ENCODE data around the gene STIMATE. TPM values are rescaled to one million over a fixed set of nuclear protein-coding genes. Genes with fewer than 3 reads are reported as not detected.

The STIMATE gene
- total RNA-seq, 2 experiments from 2014 or later, result 18.1 to 19.0 TPM

DNA sequence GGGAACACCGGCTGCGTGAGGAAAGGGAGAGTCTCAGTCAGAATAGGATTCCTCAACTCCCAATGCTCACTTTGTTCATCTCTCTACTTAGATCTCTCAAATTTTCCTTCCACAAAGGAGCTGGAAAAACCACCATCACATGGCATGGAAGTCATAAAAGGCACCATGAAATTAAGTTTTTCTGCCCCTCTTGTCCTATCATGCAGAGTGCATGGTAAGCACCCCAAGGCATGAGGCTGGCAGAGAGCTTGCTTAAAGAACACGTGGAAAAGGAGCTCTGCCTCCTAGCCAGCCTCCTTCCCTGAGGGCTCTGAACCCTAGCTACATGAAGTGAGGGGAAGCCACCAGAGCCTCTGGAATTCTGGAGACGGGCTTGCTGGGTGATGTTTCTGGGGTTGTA lies 17.8 kb downstream of the STIMATE start:
- Histone ChIP-seq H4K20me1 (ENCODE audit: insufficient read depth, low read length) (no peaks in the 10 kb centered on the region), H3K4me2 (ENCODE audit: low read length) (no peak overlapping the region)
- TF ChIP-seq EZH2phosphoT487 (IDR thresholded peaks at IDR 0.05; ENCODE audit: borderline replicate concordance, low read depth, low read length), result no peak
- TF ChIP-seq CTCF (conservative IDR thresholded peaks at IDR 0.05; ENCODE audit: low read length), result no peak

DNA sequence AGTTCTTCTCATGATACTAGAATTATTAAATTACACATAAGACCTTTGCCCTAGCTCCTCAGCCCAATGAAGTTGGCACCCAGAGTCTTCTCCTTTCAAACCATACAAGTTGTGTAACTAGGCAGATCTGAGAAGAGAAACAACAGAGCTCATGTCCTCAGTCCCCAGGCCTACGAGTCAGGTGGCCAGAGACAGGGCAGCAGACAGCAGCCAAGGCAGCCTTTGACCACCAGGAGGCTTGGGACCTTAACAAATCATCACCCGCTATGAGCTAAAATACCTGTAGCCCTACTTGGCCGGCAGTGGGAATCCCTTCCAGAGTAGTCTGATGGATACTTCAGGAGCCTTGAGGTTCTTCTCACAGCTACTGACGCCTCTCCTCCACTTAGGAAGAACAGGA lies 18.3 kb downstream of the STIMATE start:
- Histone ChIP-seq H4K20me1 (ENCODE audit: insufficient read depth, low read length) (no peaks in the 10 kb centered on the region), H3K27ac (ENCODE audit: low read depth, low read length, poor library complexity, severe bottlenecking) (no peak overlapping the region), H3K79me2 (ENCODE audit: insufficient read depth, low read depth, low read length) (no peaks in the 10 kb centered on the region), H3K36me3 (ENCODE audit: insufficient read depth, low read length) (no peaks in the 10 kb centered on the region), H3K9me2 (ENCODE audit: insufficient read depth, low read length) (no peaks in the 10 kb centered on the region), H2AFZ (ENCODE audit: low read length) (no peak overlapping the region), H3K9me3 (ENCODE audit: low read length) (no peaks in the 10 kb centered on the region), H3K4me1 (ENCODE audit: insufficient read depth, low read length, poor library complexity, severe bottlenecking) (peaks cover 5% of the 10 kb centered on the region), H3K4me3 (ENCODE audit: low read depth, low read length, poor library complexity, severe bottlenecking) (no peak overlapping the region), H3K4me2 (ENCODE audit: low read length) (no peak overlapping the region)
- BruUV-seq (replicated peaks), result no TSS peak
- no peak for TF ChIP-seq CTCF (conservative IDR thresholded peaks at IDR 0.05; ENCODE audit: low read length)
- intact Hi-C loops (cut with micrococcal nuclease; ENCODE audit: unreplicated experiment), result no loop called here
- no peak for DNase-seq (ENCODE audit: low spot score)
- ChIA-PET POLR2A (interaction anchor here (0.8 to 1.1 kb wide), 2 partner anchors 18 to 24 kb away, joined by 3 to 4 read pairs; partner anchors contain the start of gene STIMATE), CTCF (ENCODE audit: unreplicated experiment) (no interaction called here)

More for the DNA sequence above, 17.8 kb downstream of the STIMATE start:
- Histone ChIP-seq H3K79me2 (ENCODE audit: insufficient read depth, low read depth, low read length) (no peaks in the 10 kb centered on the region), H3K9me2 (ENCODE audit: insufficient read depth, low read length) (no peaks in the 10 kb centered on the region), H3K4me1 (ENCODE audit: insufficient read depth, low read length, poor library complexity, severe bottlenecking) (peaks cover 5% of the 10 kb centered on the region), H3K4me3 (ENCODE audit: low read depth, low read length, poor library complexity, severe bottlenecking) (no peak overlapping the region), H3K36me3 (ENCODE audit: insufficient read depth, low read length) (peaks cover 2% of the 10 kb centered on the region), H2AFZ (ENCODE audit: low read length) (no peak overlapping the region), H3K9me3 (ENCODE audit: low read length) (no peaks in the 10 kb centered on the region; the same call in 1 of the 2 replicates), H3K27ac (ENCODE audit: low read depth, low read length, poor library complexity, severe bottlenecking) (no peak overlapping the region)
- ChIA-PET CTCF (ENCODE audit: unreplicated experiment) (no interaction called here), POLR2A (interaction anchor here (0.8 kb wide), 1 partner anchor 24 kb away, joined by 3 read pairs; no protein-coding TSS in a partner anchor)
- intact Hi-C loops (cut with micrococcal nuclease; ENCODE audit: unreplicated experiment), result no loop called here
- no TSS peak for BruUV-seq (replicated peaks)
- DNase-seq (ENCODE audit: low spot score), result no peak

- no peak for TF ChIP-seq CTCF (conservative IDR thresholded peaks at IDR 0.05; ENCODE audit: low read length)
- TF ChIP-seq EZH2phosphoT487 (IDR thresholded peaks at IDR 0.05; ENCODE audit: borderline replicate concordance, low read depth, low read length), result no peak
- POLR2A ChIA-PET, result interaction anchor here (0.6 to 1.1 kb wide), 2 partner anchors 15 to 16 kb away, joined by 3 read pairs; no protein-coding TSS in a partner anchor
- intact Hi-C loops (cut with micrococcal nuclease; ENCODE audit: unreplicated experiment), result no loop called here
- peaks cover 4% of the 10 kb centered on the region for H3K4me1 ChIP-seq (ENCODE audit: insufficient read depth, low read length, poor library complexity, severe bottlenecking)
- H3K9me2 ChIP-seq (ENCODE audit: insufficient read depth, low read length), result no peaks in the 10 kb centered on the region
- no peak for DNase-seq (ENCODE audit: low spot score)
- H3K4me2 ChIP-seq (ENCODE audit: low read length), result no peak overlapping the region
- no peaks in the 10 kb centered on the region for H3K9me3 ChIP-seq (ENCODE audit: low read length)
- H4K20me1 ChIP-seq (ENCODE audit: insufficient read depth, low read length), result no peaks in the 10 kb centered on the region
- BruUV-seq (replicated peaks), result no TSS peak
- H3K79me2 ChIP-seq (ENCODE audit: insufficient read depth, low read depth, low read length), result no peaks in the 10 kb centered on the region
- CTCF ChIA-PET (ENCODE audit: unreplicated experiment), result no interaction called here
- no peak overlapping the region for H2AFZ ChIP-seq (ENCODE audit: low read length)
- no peaks in the 10 kb centered on the region for H3K36me3 ChIP-seq (ENCODE audit: insufficient read depth, low read length)
- no peak overlapping the region for H3K27ac ChIP-seq (ENCODE audit: low read depth, low read length, poor library complexity, severe bottlenecking)
- no peak overlapping the region for H3K4me3 ChIP-seq (ENCODE audit: low read depth, low read length, poor library complexity, severe bottlenecking)
These were observed 20.3 kb downstream of the STIMATE start for GRCh38 chr3:52877085-52877484.

Measured in OCI-LY7 (cell line).